Astrocyte (in vitro differentiated cells and primary cell): Measurements from ENCODE around the gene HMG20B. TPM values are rescaled to one million over a fixed set of nuclear protein-coding genes. Genes with fewer than 3 reads are reported as not detected.
A peak's percentile ranks its signal among the peaks of the same experiment; 100 is the strongest.

Experiments used
- DNase-seq: peaks from one replicate; pipeline ENCODE4 v3.0.0-alpha.2; 2010; ENCODE audit warnings: low read depth
- FAIRE-seq: peaks from 2 replicates; lab custom pipeline; 2011; peaks lifted over from hg19 to GRCh38; lab: Jason Lieb, UNC
- H2AFZ ChIP-seq: 2 replicates; pipeline ENCODE4 v1.6.0; 2012; ENCODE audit warnings: low read depth, low read length, inconsistent platforms
- H3K27ac ChIP-seq: 2 replicates; pipeline ENCODE4 v1.5.1; 2011; ENCODE audit warnings: low read depth, low read length, inconsistent platforms
- H3K27me3 ChIP-seq: 2 replicates; pipeline ENCODE4 v1.6.0; 2011; ENCODE audit warnings: low read length, inconsistent platforms; ENCODE audit not compliant: insufficient read depth
- H3K36me3 ChIP-seq: 2 replicates; pipeline ENCODE4 v1.5.1; 2011; ENCODE audit warnings: low read length, inconsistent platforms; ENCODE audit not compliant: insufficient read depth
- H3K4me1 ChIP-seq: 2 replicates; pipeline ENCODE4 v1.5.1; 2011; ENCODE audit warnings: low read length, inconsistent platforms; ENCODE audit not compliant: insufficient read depth
- H3K4me2 ChIP-seq: 2 replicates; pipeline ENCODE4 v1.6.0; 2012; ENCODE audit warnings: low read length, inconsistent platforms
- H3K4me3 ChIP-seq: 2 replicates; pipeline ENCODE4 v1.5.1; 2011; ENCODE audit warnings: low read depth, mild to moderate bottlenecking, low read length, inconsistent platforms; ENCODE audit not compliant: insufficient read depth
- H3K79me2 ChIP-seq: 2 replicates; pipeline ENCODE4 v1.6.0; 2012; ENCODE audit warnings: mild to moderate bottlenecking, low read length, inconsistent platforms; ENCODE audit not compliant: insufficient read depth
- H3K9ac ChIP-seq: 2 replicates; pipeline ENCODE4 v1.6.0; 2012; ENCODE audit warnings: mild to moderate bottlenecking, low read length, inconsistent platforms
- H3K9me3 ChIP-seq: 2 replicates; pipeline ENCODE4 v1.5.1; 2012; ENCODE audit warnings: low read depth, mild to moderate bottlenecking, low read length, inconsistent platforms; ENCODE audit not compliant: insufficient read depth
- H4K20me1 ChIP-seq: 2 replicates; pipeline ENCODE4 v1.6.0; 2012; ENCODE audit warnings: low read length, inconsistent platforms; ENCODE audit not compliant: insufficient read depth
- H3K27ac Mint-ChIP-seq: one replicate; pipeline ENCODE4 v1.8.0; 2021; ENCODE audit warnings: mild to moderate bottlenecking, mixed read lengths; ENCODE audit not compliant: unreplicated experiment
- H3K27me3 Mint-ChIP-seq: one replicate; pipeline ENCODE4 v1.8.0; 2021; ENCODE audit warnings: low read depth, mixed read lengths; ENCODE audit not compliant: unreplicated experiment
- H3K36me3 Mint-ChIP-seq: one replicate; pipeline ENCODE4 v1.8.0; 2021; ENCODE audit warnings: low read depth, mixed read lengths; ENCODE audit not compliant: unreplicated experiment
- H3K4me1 Mint-ChIP-seq: one replicate; pipeline ENCODE4 v1.8.0; 2021; ENCODE audit warnings: low read depth, mixed read lengths; ENCODE audit not compliant: unreplicated experiment
- H3K4me3 Mint-ChIP-seq: one replicate; pipeline ENCODE4 v1.8.0; 2021; ENCODE audit warnings: mild to moderate bottlenecking, moderate library complexity, mixed read lengths; ENCODE audit not compliant: unreplicated experiment
- H3K9me3 Mint-ChIP-seq: one replicate; pipeline ENCODE4 v1.8.0; 2021; ENCODE audit warnings: mild to moderate bottlenecking, mixed read lengths; ENCODE audit not compliant: unreplicated experiment
- CTCF ChIP-seq: IDR thresholded peaks from 2 replicates; pipeline ENCODE4 v1.5.1; 2011; ENCODE audit warnings: low read depth, mild to moderate bottlenecking, inconsistent platforms, low read length, moderate library complexity; ENCODE audit not compliant: insufficient read depth
- EZH2 ChIP-seq: IDR thresholded peaks from 2 replicates; pipeline ENCODE4 v1.6.1; 2012; ENCODE audit warnings: mild to moderate bottlenecking, low read length, inconsistent platforms; ENCODE audit not compliant: insufficient read depth
- total RNA-seq: library from RNA; stranded (reverse); gene quantifications from 2 replicates; pipeline ENCODE4 v1.2.1, GENCODE V29; 2021

Gene HMG20B
- total RNA-seq, 1 donor from 2014 or later: 55.9 TPM

GRCh38 chr19:3533563-3534216 lies 39.1 kb upstream of the HMG20B start:
- Mint-ChIP-seq H3K4me3 (no peak overlapping the region), H3K27me3 (no peaks in the 10 kb centered on the region)
- no peak for FAIRE-seq

GRCh38 chr19:3534375-3535234 lies 38.1 kb upstream of the HMG20B start:
- Histone ChIP-seq H3K9me3 (no peaks in the 10 kb centered on the region), H4K20me1 (peaks cover 58% of the 10 kb centered on the region), H3K9ac (no peak overlapping the region), H3K27ac (no peak overlapping the region), H3K79me2 (peaks cover 4% of the 10 kb centered on the region), H3K36me3 (peaks cover 6% of the 10 kb centered on the region), H3K4me1 (no peaks in the 10 kb centered on the region), H2AFZ (no peak overlapping the region), H3K4me3 (no peak overlapping the region), H3K4me2 (no peak overlapping the region), H3K27me3 (no peaks in the 10 kb centered on the region)
- peaks cover 16% of the 10 kb centered on the region for H3K36me3 Mint-ChIP-seq
- DNase-seq (no peak), FAIRE-seq (no peak)
- H3K4me3 Mint-ChIP-seq: no peak overlapping the region
- no peak for TF ChIP-seq CTCF
- TF ChIP-seq EZH2: no peak
- H3K27ac Mint-ChIP-seq: peak overlapping the region; percentile 77
- no peaks in the 10 kb centered on the region for H3K9me3 Mint-ChIP-seq
- H3K4me1 Mint-ChIP-seq: no peaks in the 10 kb centered on the region
- no peaks in the 10 kb centered on the region for H3K27me3 Mint-ChIP-seq

More at GRCh38 chr19:3533563-3534216, 39.1 kb upstream of the HMG20B start:
- Histone ChIP-seq H3K9ac (no peak overlapping the region), H3K9me3 (no peaks in the 10 kb centered on the region), H3K4me1 (no peaks in the 10 kb centered on the region), H3K4me2 (no peak overlapping the region), H3K27me3 (no peaks in the 10 kb centered on the region), H2AFZ (no peak overlapping the region), H3K79me2 (peaks cover 2% of the 10 kb centered on the region), H3K36me3 (peaks cover 6% of the 10 kb centered on the region), H4K20me1 (peaks cover 55% of the 10 kb centered on the region), H3K27ac (no peak overlapping the region), H3K4me3 (no peak overlapping the region)
- Mint-ChIP-seq H3K27ac (no peak overlapping the region), H3K36me3 (peaks cover 13% of the 10 kb centered on the region), H3K9me3 (no peaks in the 10 kb centered on the region), H3K4me1 (no peaks in the 10 kb centered on the region)
- DNase-seq: no peak
- TF ChIP-seq CTCF (no peak), EZH2 (no peak)
